GM18951 (cell line): ENCODE data around the gene GMCL1.
"Not testable (repeated sequence)": the region's sequence is repeated elsewhere in the genome, so short reads cannot be mapped to it uniquely, and the experiment has no call there.

Experiments
- POLR2A ChIP-seq: IDR thresholded peaks from 4 replicates; pipeline ENCODE4 v1.6.1; 2011; ENCODE audit warnings: mild to moderate bottlenecking; ENCODE audit not compliant: insufficient read length, insufficient read depth; ENCODE audit errors: extremely low read depth
- in situ Hi-C: fragments of 300-500 bp; cut with MboI; formaldehyde crosslinking; loops from one replicate; pipeline ENCODE4 v1.12.0; 2022; ENCODE audit warnings: low sequenced_read_pairs, mixed read lengths, inconsistent platforms; ENCODE audit not compliant: unreplicated experiment

Gene GMCL1

GRCh38 chr2:69815717-69816116 lies 13.7 kb upstream of the GMCL1 start:
- TF ChIP-seq POLR2A, result no peak
- in situ Hi-C loops, result loop anchor here (25.0 kb wide), 1 partner anchor 253 kb away; no protein-coding TSS in a partner anchor

- no peak for TF ChIP-seq POLR2A
- in situ Hi-C loops, result loop anchor here (25.0 kb wide), 1 partner anchor 255 kb away; no protein-coding TSS in a partner anchor
These were observed 12.4 kb upstream of the GMCL1 start for GRCh38 chr2:69816923-69817542.

DNA sequence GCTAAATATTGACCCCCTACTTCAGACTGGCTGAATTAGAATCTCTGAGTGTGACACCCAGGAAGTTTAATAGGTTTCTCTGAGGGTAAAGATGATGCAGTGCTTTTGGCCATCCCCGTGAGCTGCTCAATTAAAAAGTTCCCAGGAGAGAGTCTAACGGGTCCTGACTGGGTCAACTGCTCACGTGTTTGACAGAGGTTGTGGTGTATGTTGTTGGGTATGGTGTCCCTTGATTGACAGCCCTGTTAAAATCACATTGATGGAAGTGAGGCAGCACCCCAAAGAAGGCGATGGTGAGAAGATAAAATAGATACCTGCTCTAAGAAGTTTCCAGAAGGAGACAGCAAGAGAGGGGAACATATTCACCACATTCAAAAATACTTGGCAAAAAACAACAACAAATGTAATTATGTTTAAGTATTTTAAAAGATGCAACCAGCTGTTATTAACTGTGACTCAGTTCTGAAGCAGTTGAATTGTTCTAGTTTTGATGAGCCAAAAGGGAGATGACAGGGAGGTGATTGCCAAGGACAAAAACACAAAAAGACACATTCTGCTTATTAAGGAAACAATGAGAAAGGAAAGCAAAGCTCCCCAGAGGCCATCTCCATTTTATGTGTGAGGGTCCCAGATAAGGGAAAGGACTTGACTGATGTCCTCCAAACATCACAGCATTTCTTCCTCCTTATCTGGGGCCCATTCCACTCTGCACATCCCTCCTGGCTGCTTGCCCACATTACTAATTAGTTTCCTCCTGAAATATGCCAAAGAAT lies 11.5 kb upstream of the GMCL1 start:
- no peak for TF ChIP-seq POLR2A

GRCh38 chr2:69827796-69828540 lies 1.5 kb upstream of the GMCL1 start:
- in situ Hi-C loops, result no loop called here
- no peak for TF ChIP-seq POLR2A

More for the DNA sequence above, 11.5 kb upstream of the GMCL1 start:
- in situ Hi-C loops, result loop anchor here (25.0 kb wide), 1 partner anchor 256 kb away; no protein-coding TSS in a partner anchor

DNA sequence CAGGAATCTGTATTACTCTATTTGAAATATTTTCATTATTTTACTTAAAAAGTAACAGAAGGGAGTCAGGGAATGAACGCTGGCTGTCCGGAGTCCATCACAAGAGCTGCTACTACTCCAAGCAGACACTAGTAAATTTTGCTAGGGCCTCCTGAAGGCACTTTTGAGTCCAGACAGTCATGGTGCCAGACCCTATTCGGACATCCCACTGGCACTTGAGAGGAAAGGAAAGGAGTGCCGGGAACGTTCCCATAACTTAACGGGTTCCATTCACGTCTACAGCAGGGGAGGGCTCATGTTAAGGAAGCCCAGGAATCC lies 563 bp upstream of the GMCL1 start:
- in situ Hi-C loops, result no loop called here
- TF ChIP-seq POLR2A, result no peak

- in situ Hi-C loops, result no loop called here
- TF ChIP-seq POLR2A, result no peak
These were observed 815 bp downstream of the GMCL1 start for GRCh38 chr2:69830045-69830905.

DNA sequence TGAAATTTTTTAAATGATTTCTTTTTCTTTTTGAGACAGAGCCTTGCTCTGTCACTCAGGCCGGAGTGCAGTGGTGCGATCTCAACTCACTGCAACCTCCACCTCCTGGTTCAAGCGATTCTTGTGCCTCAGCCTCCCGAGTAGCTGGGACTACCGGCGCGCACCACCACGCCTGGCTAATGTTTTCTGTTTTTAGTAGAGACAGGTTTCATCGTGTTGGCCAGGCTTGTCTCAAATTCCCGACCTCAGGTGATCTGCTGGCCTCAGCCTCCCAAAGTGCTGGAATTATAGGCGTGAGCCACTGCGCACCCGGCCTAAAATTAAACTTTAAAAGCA lies 1.4 kb downstream of the GMCL1 start:
- in situ Hi-C loops, result not testable (repeated sequence)

GRCh38 chr2:69831354-69831905 lies 2.0 kb downstream of the GMCL1 start:
- no peak for TF ChIP-seq POLR2A
- in situ Hi-C loops, result no loop called here

DNA sequence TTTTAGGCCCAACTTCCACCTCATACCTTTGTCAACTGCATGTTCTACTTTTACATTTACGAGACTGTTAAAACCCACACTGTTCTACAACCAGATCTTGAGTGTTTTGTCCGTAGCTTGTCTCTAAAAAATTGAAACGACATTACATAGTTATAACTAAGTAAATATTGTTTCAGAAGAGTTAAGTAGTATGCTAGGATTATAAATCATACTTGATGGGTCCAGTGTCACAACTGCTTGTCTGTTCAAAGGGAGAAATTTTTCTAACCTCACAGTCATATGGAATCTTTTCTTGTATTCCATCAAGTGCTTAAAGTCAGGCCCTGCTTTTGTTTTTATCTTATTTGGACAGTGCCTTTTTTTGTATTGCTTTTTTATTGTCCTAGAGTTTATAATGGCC lies 4.3 kb downstream of the GMCL1 start:
- no peak for TF ChIP-seq POLR2A
- in situ Hi-C loops, result no loop called here

- in situ Hi-C loops, result no loop called here
- no peak for TF ChIP-seq POLR2A
These were observed 6.2 kb downstream of the GMCL1 start for GRCh38 chr2:69835666-69836065.

GRCh38 chr2:69836316-69836715 lies 6.9 kb downstream of the GMCL1 start:
- no peak for TF ChIP-seq POLR2A
- in situ Hi-C loops, result no loop called here

- in situ Hi-C loops, result no loop called here
- TF ChIP-seq POLR2A, result no peak
These were observed 8.1 kb downstream of the GMCL1 start for GRCh38 chr2:69837533-69837932.

DNA sequence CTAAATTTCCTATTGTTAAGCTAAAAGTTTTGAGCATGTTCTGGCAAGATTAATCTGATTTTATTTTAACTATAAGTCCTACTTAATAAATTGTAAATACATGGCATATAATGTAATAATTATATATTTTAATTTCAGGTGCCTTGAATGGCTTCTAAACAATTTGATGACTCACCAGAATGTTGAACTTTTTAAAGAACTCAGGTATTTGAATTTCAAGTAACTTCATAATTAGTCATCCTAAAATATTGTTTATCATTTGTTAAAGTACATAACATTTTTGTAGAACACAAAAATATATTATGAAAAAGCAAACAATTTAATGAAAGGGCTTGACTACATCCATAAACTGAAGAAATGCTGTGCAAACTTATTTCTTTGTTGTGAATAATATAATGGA lies 14.5 kb downstream of the GMCL1 start:
- no peak for TF ChIP-seq POLR2A
- in situ Hi-C loops, result no loop called here
